Endothelial cell of umbilical vein (primary cell): ENCODE data around the gene GOLGA6A. TPM values are rescaled to one million over a fixed set of nuclear protein-coding genes. Genes with fewer than 3 reads are reported as not detected.
"Not testable (repeated sequence)": the region's sequence is repeated elsewhere in the genome, so short reads cannot be mapped to it uniquely, and the experiment has no call there.

Source experiments
- BruUV-seq: library from RNA; stranded (reverse); fragments of 400-500 nt; replicated peaks from 2 replicates; lab custom pipeline; 2021; lab: Mats Ljungman, UMichigan
- CTCF ChIA-PET: fragments of 300-600, 350-600 bp; sonication (Branson Sonifier 250); formaldehyde crosslinking; loops from one replicate; lab custom pipeline; 2021; ENCODE audit warnings: antibody characterized with exemption, inconsistent platforms; lab: Charles Lee
- POLR2A ChIA-PET: fragments of 300-600, 350-600 bp; sonication (Branson Sonifier 250); formaldehyde crosslinking; loops from one replicate; lab custom pipeline; 2021; ENCODE audit warnings: antibody characterized with exemption, inconsistent platforms; lab: Charles Lee
- DNase-seq: peaks from one replicate; pipeline ENCODE4 v3.0.0-alpha.2; 2011; ENCODE audit warnings: low read depth, low spot score
- FAIRE-seq: peaks from 2 replicates; lab custom pipeline; 2011; peaks lifted over from hg19 to GRCh38; lab: Jason Lieb, UNC
- H2AFZ ChIP-seq: 2 replicates; pipeline ENCODE4 v1.6.0; 2012; ENCODE audit warnings: low read depth, low read length, control low read depth, inconsistent platforms
- H3K27ac ChIP-seq: 2 replicates; pipeline ENCODE4 v1.5.1; 2011; ENCODE audit warnings: low read depth, mild to moderate bottlenecking, control low read depth, low read length, moderate library complexity; ENCODE audit not compliant: insufficient read depth
- H3K27me3 ChIP-seq, 2 experiments: 2 replicates each; pipeline versions ENCODE4 v1.6.0 to v1.6.1; 2011; ENCODE audit warnings: low read length in 2 of 2, mixed read lengths in 1 of 2; ENCODE audit not compliant: control insufficient read depth in 2 of 2, insufficient read depth in 2 of 2
- H3K36me3 ChIP-seq, 2 experiments: 2 replicates in 1 of 2; 3 replicates in 1 of 2; pipeline ENCODE4 v1.5.1; 2011; ENCODE audit warnings: low read length in 2 of 2, mild to moderate bottlenecking in 1 of 2, moderate library complexity in 1 of 2; ENCODE audit not compliant: control insufficient read depth in 2 of 2, insufficient read depth in 2 of 2; ENCODE audit errors: extremely low read depth in 1 of 2
- H3K4me1 ChIP-seq: 3 replicates; pipeline ENCODE4 v1.5.1; 2011; ENCODE audit warnings: mild to moderate bottlenecking, low read length; ENCODE audit not compliant: control insufficient read depth, insufficient read depth; ENCODE audit errors: extremely low read depth
- H3K4me2 ChIP-seq: 2 replicates; pipeline ENCODE4 v1.6.1; 2011; ENCODE audit warnings: low read length, control low read depth, mixed read lengths; ENCODE audit not compliant: insufficient read depth
- H3K4me3 ChIP-seq, 3 experiments: fragments of 200-600 bp in 1 of 3; sonication (generic), shearing (Covaris generic) in 1 of 3; replicated peaks in 1 of 3; 2 replicates each; pipeline ENCODE4 v1.5.1; 2011 to 2016; ENCODE audit warnings: control low read depth in 3 of 3, low read length in 3 of 3, mild to moderate bottlenecking in 2 of 3, inconsistent platforms in 1 of 3, low read depth in 1 of 3, moderate library complexity in 1 of 3; ENCODE audit not compliant: insufficient read depth in 1 of 3
- H3K79me2 ChIP-seq: 2 replicates; pipeline ENCODE4 v1.6.0; 2012; ENCODE audit warnings: low read length, inconsistent platforms; ENCODE audit not compliant: control insufficient read depth, insufficient read depth
- H3K9ac ChIP-seq: replicated peaks from 2 replicates; pipeline ENCODE3; 2011; ENCODE audit warnings: low read length, control low read depth; ENCODE audit not compliant: insufficient read depth; ENCODE audit errors: extremely low read depth
- H3K9me1 ChIP-seq: replicated peaks from 3 replicates; pipeline ENCODE4 v1.6.0; 2011; ENCODE audit warnings: mild to moderate bottlenecking, low read length; ENCODE audit not compliant: control insufficient read depth, insufficient read depth; ENCODE audit errors: extremely low read depth
- H3K9me3 ChIP-seq: replicated peaks from 2 replicates; pipeline ENCODE4 v1.5.1; 2012; ENCODE audit warnings: low read length, inconsistent platforms; ENCODE audit not compliant: control insufficient read depth, insufficient read depth
- H4K20me1 ChIP-seq: replicated peaks from 2 replicates; pipeline ENCODE3; 2011; ENCODE audit warnings: mild to moderate bottlenecking, low read length; ENCODE audit not compliant: control insufficient read depth, insufficient read depth; ENCODE audit errors: extremely low read depth
- dilution Hi-C: fragments of 300-500 bp; cut with MboI; formaldehyde crosslinking; loops from one replicate; pipeline ENCODE4 v1.15.0; 2019; ENCODE audit warnings: low sequenced_read_pairs; ENCODE audit not compliant: extremely low pct_ligation_motif_present
- intact Hi-C: fragments of 100-400 bp; cut with micrococcal nuclease; formaldehyde crosslinking; loops from one replicate; pipeline ENCODE4 v1.10.0; 2022
- polyA plus RNA-seq, 4 experiments: library from polyadenylated mRNA; depleted of rRNA in 3 of 4; stranded (reverse) in 3 of 4; unstranded in 1 of 4; fragments of >200 nt; gene quantifications; 2 replicates each; pipeline versions ENCODE4 v1.2.1 to v1.2.3, GENCODE V29; 2011 to 2012; ENCODE audit warnings: missing spikeins in 1 of 4
- total RNA-seq: library from RNA; stranded (reverse); gene quantifications from 2 replicates; pipeline ENCODE4 v1.2.3, GENCODE V29; 2021

The GOLGA6A gene
- total and polyA plus RNA-seq, 2 donors (not counting 3 experiments of a cell fraction or from before 2014, with no cell fraction given): not detected

DNA sequence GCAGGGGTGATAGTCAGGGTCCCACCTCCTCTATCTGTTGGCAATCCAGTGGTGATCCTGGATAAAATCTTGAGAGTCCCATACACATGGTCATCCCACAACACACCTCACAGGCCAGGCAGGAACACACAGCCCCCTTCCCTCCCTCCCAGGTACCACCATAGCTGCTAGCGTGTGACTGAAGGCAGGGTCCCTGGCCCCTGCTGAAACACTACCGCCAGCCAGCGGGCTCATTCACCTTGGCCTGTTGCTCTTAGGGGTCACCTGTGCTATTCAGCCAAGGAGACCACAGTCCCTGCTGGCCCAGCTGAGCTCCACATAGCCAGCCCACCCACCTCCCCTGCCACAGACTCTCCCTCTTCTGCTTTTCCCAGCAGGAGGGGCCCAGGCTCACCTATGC, 18.2 kb downstream of the GOLGA6A start:
- H2AFZ ChIP-seq, intact Hi-C loops, H4K20me1 ChIP-seq, H3K27ac ChIP-seq, H3K9me1 ChIP-seq, H3K9ac ChIP-seq, H3K4me1 ChIP-seq, H3K36me3 ChIP-seq, dilution Hi-C loops, H3K79me2 ChIP-seq, H3K27me3 ChIP-seq, POLR2A ChIA-PET, H3K4me3 ChIP-seq, H3K9me3 ChIP-seq, FAIRE-seq, BruUV-seq, H3K4me2 ChIP-seq, DNase-seq: not testable (repeated sequence)
- CTCF ChIA-PET: interaction anchor here (0.9 kb wide), 2 partner anchors 16 to 243 kb away, joined by 3 to 4 read pairs; no protein-coding TSS in a partner anchor

DNA sequence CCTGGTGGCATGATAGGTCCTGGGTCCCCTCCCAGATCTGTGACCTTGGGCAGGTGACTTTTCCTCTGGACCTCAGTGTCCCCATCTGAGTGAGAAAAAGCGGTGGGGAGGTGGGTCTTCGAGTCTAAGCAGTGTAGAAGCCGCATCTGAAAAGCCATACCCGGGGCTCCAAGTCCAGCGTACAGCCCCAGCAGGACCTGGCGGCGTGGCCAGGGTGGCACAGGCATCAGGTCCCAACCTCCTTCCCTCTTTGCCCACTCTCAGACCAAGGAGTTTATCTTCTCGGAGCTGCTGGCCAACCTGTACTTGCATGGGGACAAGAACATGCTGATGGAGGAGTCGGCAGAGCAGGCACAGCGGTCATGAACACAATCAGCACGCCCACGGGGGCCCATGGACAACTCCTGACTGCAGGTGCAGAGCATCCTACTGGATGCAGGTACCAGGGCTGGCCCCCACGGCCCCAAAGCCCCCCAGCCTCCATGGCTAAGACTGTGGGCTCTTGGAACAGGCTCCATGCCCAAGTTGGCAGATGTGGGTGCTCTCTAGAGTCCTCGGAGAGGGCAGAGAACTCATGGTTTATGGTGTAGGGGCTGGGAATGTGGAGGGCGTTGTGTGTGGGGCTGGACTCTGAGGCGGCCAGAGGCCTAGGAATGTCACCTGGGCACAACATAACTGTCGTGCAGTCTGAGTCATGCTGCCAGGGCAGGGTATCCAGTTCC, 18.8 kb downstream of the GOLGA6A start:
- intact Hi-C loops, H4K20me1 ChIP-seq, POLR2A ChIA-PET, H3K36me3 ChIP-seq, H3K4me2 ChIP-seq, dilution Hi-C loops, H3K79me2 ChIP-seq, FAIRE-seq, H3K9ac ChIP-seq, CTCF ChIA-PET, H3K4me3 ChIP-seq, H2AFZ ChIP-seq, H3K4me1 ChIP-seq, H3K27ac ChIP-seq, H3K9me3 ChIP-seq, H3K9me1 ChIP-seq, BruUV-seq, DNase-seq: not testable (repeated sequence)
- H3K27me3 ChIP-seq: peaks cover 4 to 13% of the 10 kb centered on the region in 2 experiments
